ENCODE measurements around the gene MAP7D1.

The MAP7D1 gene

GRCh38 chr1:36155408-36156328, at the start of gene MAP7D1:
Gene MAP7D1 (plus strand): TSS chr1:36156160. CDS start chr1:36156418, 258 bp downstream.
- peak; percentile 84 to 88 for DNase-seq

DNA sequence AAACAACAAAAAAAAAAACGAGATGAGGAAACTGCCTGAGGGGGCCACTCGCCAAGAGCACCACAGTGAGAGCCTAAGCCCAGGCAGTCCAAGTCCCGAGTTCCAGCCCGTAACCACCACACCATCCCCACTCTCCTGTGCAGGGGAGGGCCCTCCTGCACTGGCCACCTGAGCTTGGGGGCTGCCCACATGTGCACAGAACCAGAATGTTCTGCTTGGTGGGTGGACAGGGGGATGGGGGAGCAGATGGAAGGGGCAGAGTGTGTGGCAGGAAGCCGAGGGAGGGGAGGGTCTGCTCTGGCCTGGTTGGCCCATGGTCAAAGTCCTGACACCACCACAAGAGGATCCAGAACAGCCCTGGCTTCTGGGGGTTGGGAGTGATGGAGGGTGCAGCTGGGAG, 49.7 kb upstream of the MAP7D1 start:
- no peak for DNase-seq

GRCh38 chr1:36107394-36107793, 48.6 kb upstream of the MAP7D1 start:
- DNase-seq: no peak

- no peak for DNase-seq
These were observed 47.6 kb upstream of the MAP7D1 start for GRCh38 chr1:36108314-36108713.

GRCh38 chr1:36109041-36109679, 46.8 kb upstream of the MAP7D1 start:
- DNase-seq: peak; percentile 11 to 36

- no peak for DNase-seq
These were observed 44.8 kb upstream of the MAP7D1 start for GRCh38 chr1:36111151-36111550.

- no peak for DNase-seq
These were observed 43.1 kb upstream of the MAP7D1 start for GRCh38 chr1:36112823-36113222.

DNA sequence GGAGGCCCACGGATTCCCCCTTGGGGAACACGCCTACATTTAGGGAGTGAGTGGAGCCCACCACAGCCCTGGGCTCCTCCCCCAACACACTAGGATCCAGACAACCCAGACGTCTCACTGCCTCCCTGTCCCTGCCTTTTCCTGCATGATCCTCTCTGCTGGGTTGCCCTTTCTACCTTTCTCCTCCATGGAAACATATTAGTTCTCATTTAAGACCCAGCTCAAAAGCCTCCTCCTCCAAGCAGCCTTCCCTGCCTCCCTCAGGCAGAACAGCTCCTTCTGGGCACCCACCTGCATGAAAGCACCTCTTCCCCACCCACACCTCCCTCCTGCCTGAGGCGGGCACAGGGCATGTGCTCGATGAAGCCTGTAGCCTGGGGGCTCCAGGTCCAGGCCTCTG, 41.6 kb upstream of the MAP7D1 start:
- DNase-seq: no peak

GRCh38 chr1:36115200-36115669, 40.7 kb upstream of the MAP7D1 start:
- no peak for DNase-seq

DNA sequence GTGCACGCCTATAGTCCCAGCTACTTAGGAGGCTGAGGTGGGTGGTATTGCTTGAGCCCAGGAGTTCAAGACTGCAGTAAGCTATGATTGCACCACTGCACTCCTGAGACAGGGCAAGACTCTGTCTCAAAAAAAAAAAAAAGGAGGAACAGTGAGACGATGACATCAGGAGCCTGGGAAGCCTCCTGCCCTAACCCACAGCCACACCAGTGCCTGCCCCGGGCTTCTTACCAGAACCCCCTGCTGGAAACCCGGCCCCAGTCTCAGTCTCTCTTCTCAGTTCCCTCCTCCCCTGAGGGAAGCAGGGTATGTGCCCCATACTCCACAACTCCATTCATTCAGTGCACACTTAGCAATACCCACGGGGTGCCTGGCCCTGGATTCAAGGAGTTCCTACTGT, 40.0 kb upstream of the MAP7D1 start:
- DNase-seq: peak in 1 of 2 donors; percentile 26

DNA sequence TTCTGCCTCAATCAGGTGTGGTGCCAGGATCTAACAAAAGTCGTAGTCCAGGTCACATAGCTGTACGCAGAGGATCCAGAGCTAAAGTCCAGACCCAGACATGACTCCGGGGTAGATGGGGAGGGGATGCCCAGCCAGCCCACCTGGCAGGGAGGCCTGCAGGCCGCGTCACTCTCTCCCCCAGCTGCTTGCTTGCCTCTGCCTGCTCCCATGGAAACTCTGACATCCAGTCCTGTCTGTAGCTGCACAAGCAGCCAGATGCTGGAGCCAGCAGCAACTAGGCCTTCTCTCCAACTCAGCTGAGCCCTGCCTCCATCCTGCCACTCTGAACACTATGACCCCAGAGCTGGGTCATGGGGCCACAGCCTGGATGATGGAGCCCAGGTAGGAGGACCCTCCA, 39.1 kb upstream of the MAP7D1 start:
- DNase-seq: no peak

GRCh38 chr1:36118447-36119204, 37.3 kb upstream of the MAP7D1 start:
- no peak for DNase-seq

DNA sequence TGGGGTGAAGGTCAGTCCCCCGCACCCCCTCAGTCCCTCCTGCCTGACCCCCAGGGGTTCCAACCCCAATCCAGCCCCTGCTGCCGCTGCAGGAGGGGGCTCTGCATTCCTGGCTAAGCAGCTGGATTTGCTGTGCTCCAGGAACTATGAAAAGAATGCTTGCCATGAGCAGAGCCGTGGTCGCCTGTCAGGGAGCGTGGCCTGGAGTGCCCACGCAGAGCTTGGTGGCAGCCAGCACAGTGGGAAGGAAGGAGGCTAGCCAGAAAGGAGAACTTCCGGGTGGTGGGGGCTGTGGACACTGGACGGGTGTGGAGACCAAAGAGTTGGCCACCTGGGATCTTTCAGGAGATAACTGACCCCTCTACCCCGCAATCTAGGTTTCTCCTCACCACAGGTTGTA, 36.5 kb upstream of the MAP7D1 start:
- DNase-seq: no peak

GRCh38 chr1:36122062-36123030, 33.6 kb upstream of the MAP7D1 start:
- no peak for DNase-seq

- peak; percentile 28 to 53 for DNase-seq
These were observed 32.6 kb upstream of the MAP7D1 start for GRCh38 chr1:36123356-36123755.

- no peak for DNase-seq
These were observed 31.4 kb upstream of the MAP7D1 start for GRCh38 chr1:36124404-36125128.

DNA sequence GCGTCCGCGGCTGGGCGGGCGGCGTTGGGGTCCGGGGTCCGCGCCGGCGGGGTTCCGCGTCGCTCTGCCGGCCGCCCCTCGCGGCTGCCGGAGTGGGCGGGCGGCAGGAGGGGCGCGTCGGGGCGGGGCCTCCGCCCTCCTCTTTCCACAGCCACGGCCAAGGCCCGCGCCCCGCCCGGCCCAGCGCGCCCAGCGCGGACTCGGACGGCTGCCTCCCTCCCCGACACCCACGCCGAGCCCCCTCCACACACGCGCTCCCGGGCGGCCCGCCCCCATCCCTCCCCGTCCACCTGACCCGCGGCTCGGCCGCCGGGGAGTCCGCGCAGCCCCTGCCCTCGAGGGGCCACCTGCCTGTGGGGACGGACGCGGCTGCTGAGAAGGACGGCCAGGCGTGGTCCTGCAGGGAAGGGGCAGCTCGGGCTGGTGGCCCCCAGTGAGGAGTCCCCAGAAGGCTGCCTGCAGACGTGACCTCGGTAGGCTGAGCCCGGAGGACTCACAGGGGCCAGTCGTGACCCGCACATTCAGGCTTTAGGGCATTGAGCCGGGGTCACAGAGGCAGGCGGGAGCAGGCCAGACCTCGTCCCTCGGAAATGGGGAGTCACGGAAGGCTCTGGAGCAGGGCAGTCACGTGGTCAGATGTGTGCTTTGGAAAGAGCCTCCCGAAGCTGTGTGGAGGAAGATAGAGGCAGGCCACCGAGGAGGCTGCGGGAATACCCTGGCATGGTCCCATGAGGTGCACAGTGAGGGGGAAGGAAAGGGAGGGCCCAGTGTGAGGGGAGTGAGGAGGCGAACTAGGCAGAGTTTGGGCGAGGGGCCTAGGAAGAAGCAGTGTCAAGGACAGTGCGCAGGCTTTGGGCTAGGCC, 30.6 kb upstream of the MAP7D1 start, which contains the start of gene COL8A2:
TSS of gene COL8A2 (minus strand) at position 94 of the 863 bp plus-strand sequence. CDS start 24,980 bp downstream, outside the sequence.
- no peak for DNase-seq

DNA sequence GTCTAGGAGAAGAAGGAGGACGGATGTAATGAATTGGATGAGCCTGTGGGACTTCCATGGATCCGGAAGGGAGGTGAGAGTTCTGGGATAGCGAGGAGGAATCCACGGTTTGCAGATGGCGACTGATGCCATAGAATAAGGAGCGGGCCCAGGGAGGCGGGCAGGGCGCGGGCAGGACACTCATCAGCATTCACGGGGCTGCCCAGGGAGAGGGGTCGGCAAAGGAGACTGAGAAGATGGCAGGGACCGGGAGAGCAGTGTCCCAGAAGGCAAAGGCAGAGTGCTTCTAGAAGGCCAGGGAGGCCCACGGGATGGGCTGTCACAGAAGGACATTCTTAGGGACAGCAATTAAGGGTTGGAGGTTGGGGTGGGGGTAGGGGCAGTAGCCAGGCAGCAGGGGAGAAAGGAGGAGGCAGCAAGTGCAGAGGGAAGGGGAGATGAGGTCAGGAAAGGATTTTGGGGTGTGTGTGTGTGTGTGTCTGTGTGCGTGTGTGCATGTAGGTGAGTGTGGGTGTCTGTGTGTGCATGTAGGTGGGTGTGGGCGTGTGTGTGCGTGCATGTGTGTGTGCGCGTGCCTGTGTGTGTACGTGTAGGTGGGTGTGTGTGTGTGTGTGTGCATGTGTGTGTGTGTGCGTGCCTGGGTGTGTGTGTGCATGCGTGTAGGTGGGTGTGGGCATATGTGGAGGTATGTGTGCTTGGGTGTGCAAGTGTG, 29.8 kb upstream of the MAP7D1 start:
- DNase-seq: no peak

DNA sequence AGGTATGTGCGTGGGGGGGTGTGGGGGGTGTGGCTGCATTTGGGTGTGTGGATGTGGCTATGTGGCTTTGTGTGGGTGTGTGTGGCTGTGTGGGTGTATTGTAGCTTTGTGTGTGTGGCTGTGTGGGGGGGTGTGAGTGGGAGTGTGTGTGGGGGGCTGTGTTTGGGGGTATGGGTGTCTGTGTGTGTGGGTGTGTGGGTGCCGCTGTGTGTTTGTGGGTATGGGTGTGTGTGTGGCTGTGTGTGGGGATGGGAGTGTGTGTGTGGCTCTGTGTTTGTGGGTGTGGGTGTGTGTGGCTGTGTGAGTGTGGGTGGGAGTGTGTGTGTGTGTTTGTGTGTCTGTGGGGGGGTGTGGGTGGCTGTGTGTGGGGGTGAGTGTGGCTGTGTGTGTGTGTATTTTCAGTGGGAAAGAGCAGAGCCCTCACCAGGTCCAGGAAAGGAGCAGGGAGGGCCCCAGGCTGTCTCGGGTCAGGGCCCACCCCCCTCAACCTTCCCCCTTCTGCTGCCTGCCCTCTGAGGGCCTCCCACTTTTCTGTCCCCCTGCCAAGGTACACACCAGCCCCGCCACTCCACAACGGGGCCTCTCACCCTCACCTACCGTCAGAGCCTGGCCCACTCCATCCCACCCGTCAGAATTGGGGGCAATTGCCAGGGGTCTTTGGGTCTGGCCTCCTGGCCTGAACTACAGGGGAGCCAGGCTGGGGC, 29.0 kb upstream of the MAP7D1 start:
- DNase-seq: no peak

Measured in CD4-positive, alpha-beta T cell treated with Interferon alpha-2 for 1 hour (primary cell).